IMR-90 (cell line): ENCODE data around the gene SNX21. TPM values are rescaled to one million over a fixed set of nuclear protein-coding genes. Genes with fewer than 3 reads are reported as not detected.

Experiments
- ATAC-seq: fragments of 200-7000 bp; cut with Tn5 transposase; 2 replicates; pipeline ENCODE4 v1.9.1; 2020; ENCODE audit warnings: low read depth, mild to moderate bottlenecking, moderate library complexity
- BruUV-seq: library from RNA; stranded (reverse); fragments of 400-500 nt; replicated peaks from 2 replicates; lab custom pipeline; 2021; lab: Mats Ljungman, UMichigan
- CTCF ChIA-PET: fragments of 300-600 bp; formaldehyde crosslinking; extraction: SDS; loops from one replicate; lab custom pipeline; 2021; ENCODE audit warnings: antibody characterized with exemption; lab: Yijun Ruan, JAX
- POLR2A ChIA-PET: fragments of 300-600 bp; sonication (Branson Sonifier 250); formaldehyde crosslinking; loops from one replicate; lab custom pipeline; 2022; ENCODE audit warnings: antibody characterized with exemption; ENCODE audit not compliant: unreplicated experiment; lab: Charles Lee
- DNase-seq: peaks from one replicate; pipeline ENCODE4 v3.0.0; 2013
- H2AFZ ChIP-seq: replicated peaks from 2 replicates; pipeline ENCODE3; 2013; ENCODE audit warnings: low read length, mild to moderate bottlenecking; ENCODE audit not compliant: poor library complexity
- H2AK5ac ChIP-seq: 2 replicates; pipeline ENCODE4 v1.6.1; 2013; ENCODE audit warnings: low read depth, low read length, inconsistent platforms
- H2AK9ac ChIP-seq: replicated peaks from 2 replicates; pipeline ENCODE3; 2013; ENCODE audit warnings: mild to moderate bottlenecking, low read depth, low read length, moderate library complexity; ENCODE audit not compliant: poor library complexity
- H2BK120ac ChIP-seq: 2 replicates; pipeline ENCODE4 v1.6.1; 2013; ENCODE audit warnings: low read depth, low read length, inconsistent platforms
- H2BK15ac ChIP-seq: 3 replicates; pipeline ENCODE4 v1.6.1; 2013; ENCODE audit warnings: low read depth, low read length, inconsistent platforms
- H2BK20ac ChIP-seq: 2 replicates; pipeline ENCODE4 v1.6.1; 2013; ENCODE audit warnings: low read depth, mild to moderate bottlenecking, inconsistent platforms, low read length, moderate library complexity
- H2BK5ac ChIP-seq: 2 replicates; pipeline ENCODE4 v1.6.1; 2013; ENCODE audit warnings: mild to moderate bottlenecking, low read depth, low read length, inconsistent platforms; ENCODE audit not compliant: poor library complexity, severe bottlenecking
- H3K14ac ChIP-seq: replicated peaks from 2 replicates; pipeline ENCODE4 v1.6.1; 2013; ENCODE audit warnings: low read depth, low read length, inconsistent platforms
- H3K18ac ChIP-seq: 2 replicates; pipeline ENCODE4 v1.6.1; 2013; ENCODE audit warnings: low read depth, low read length, control low read depth
- H3K23ac ChIP-seq: 2 replicates; pipeline ENCODE4 v1.6.1; 2013; ENCODE audit warnings: low read depth, low read length, inconsistent platforms
- H3K27ac ChIP-seq: 2 replicates; pipeline ENCODE4 v1.5.1; 2013; ENCODE audit warnings: mild to moderate bottlenecking, control low read depth, low read length; ENCODE audit not compliant: insufficient read depth
- H3K27me3 ChIP-seq: 2 replicates; pipeline ENCODE4 v1.6.1; 2013; ENCODE audit warnings: low read length; ENCODE audit not compliant: control insufficient read depth, insufficient read depth
- H3K36me3 ChIP-seq: 2 replicates; pipeline ENCODE4 v1.6.1; 2013; ENCODE audit warnings: low read length, mixed read lengths; ENCODE audit not compliant: control insufficient read depth, insufficient read depth
- H3K4ac ChIP-seq: 2 replicates; pipeline ENCODE4 v1.6.1; 2013; ENCODE audit warnings: low read depth, low read length, inconsistent platforms
- H3K4me1 ChIP-seq: 2 replicates; pipeline ENCODE4 v1.6.1; 2013; ENCODE audit warnings: low read length, mixed read lengths; ENCODE audit not compliant: control insufficient read depth, insufficient read depth
- H3K4me2 ChIP-seq: 2 replicates; pipeline ENCODE4 v1.6.1; 2013; ENCODE audit warnings: low read depth, mild to moderate bottlenecking, control low read depth, low read length, moderate library complexity
- H3K4me3 ChIP-seq: 2 replicates; pipeline ENCODE4 v1.5.1; 2013; ENCODE audit warnings: low read depth, mild to moderate bottlenecking, control low read depth, low read length, moderate library complexity; ENCODE audit not compliant: insufficient read depth
- H3K56ac ChIP-seq: 2 replicates; pipeline ENCODE4 v1.6.1; 2013; ENCODE audit warnings: low read length, inconsistent platforms; ENCODE audit not compliant: insufficient read depth; ENCODE audit errors: extremely low read depth
- H3K79me1 ChIP-seq, 2 experiments: 2 replicates each; pipeline ENCODE4 v1.6.1; 2013; ENCODE audit warnings: low read length in 2 of 2, inconsistent platforms in 1 of 2, low read depth in 1 of 2
- H3K9ac ChIP-seq: 2 replicates; pipeline ENCODE4 v1.6.1; 2013; ENCODE audit warnings: low read depth, low read length, control low read depth
- H3K9me1 ChIP-seq: 2 replicates; pipeline ENCODE4 v1.6.1; 2013; ENCODE audit warnings: low read length, inconsistent platforms; ENCODE audit not compliant: insufficient read depth
- H3K9me3 ChIP-seq: 2 replicates; pipeline ENCODE4 v1.6.1; 2013; ENCODE audit warnings: low read length; ENCODE audit not compliant: control insufficient read depth, insufficient read depth
- H4K20me1 ChIP-seq: 2 replicates; pipeline ENCODE4 v1.6.1; 2013; ENCODE audit warnings: low read length, inconsistent platforms; ENCODE audit not compliant: insufficient read depth
- H4K5ac ChIP-seq: 2 replicates; pipeline ENCODE4 v1.6.1; 2013; ENCODE audit warnings: mild to moderate bottlenecking, low read depth, low read length, control low read depth
- H4K8ac ChIP-seq, 2 experiments: 2 replicates each; pipeline ENCODE4 v1.6.1; 2013; ENCODE audit warnings: low read depth in 2 of 2, low read length in 2 of 2, control low read depth in 1 of 2, inconsistent platforms in 1 of 2
- H4K91ac ChIP-seq: 2 replicates; pipeline ENCODE4 v1.6.1; 2013; ENCODE audit warnings: low read depth, low read length, inconsistent platforms; ENCODE audit not compliant: insufficient read depth
- CEBPB ChIP-seq: IDR thresholded peaks from 2 replicates; pipeline ENCODE4 v1.6.1; 2012; ENCODE audit warnings: low read depth, low read length, improper control_type of control experiment
- MAZ ChIP-seq: IDR thresholded peaks from 2 replicates; pipeline ENCODE4 v1.6.1; 2012; ENCODE audit warnings: low read depth, mild to moderate bottlenecking, low read length, improper control_type of control experiment, moderate library complexity, borderline replicate concordance
- NFE2L2 ChIP-seq: fragments of 150-350 bp; IDR thresholded peaks from 2 replicates; pipeline ENCODE4 v1.6.1; 2016; ENCODE audit warnings: low read depth, mild to moderate bottlenecking, low read length
- SMC3 ChIP-seq: fragments of 150-350 bp; IDR thresholded peaks from 2 replicates; pipeline ENCODE4 v1.6.1; 2016; ENCODE audit warnings: low read depth, mild to moderate bottlenecking, antibody characterized with exemption, low read length, moderate library complexity
- WGBS, 2 experiments: methylation state at CpG; one replicate each; pipeline versions ENCODE4 v1.1.5 to v1.1.7; 2013; ENCODE audit warnings: missing lambda C conversion rate in 2 of 2; ENCODE audit not compliant: insufficient read length in 1 of 2; ENCODE audit errors: extremely low coverage in 2 of 2; 5-methylcytosine and 5-hydroxymethylcytosine counted together
- dilution Hi-C: fragments of 300-500 bp; cut with HindIII; formaldehyde crosslinking; loops from one replicate; pipeline ENCODE4 v1.14.3; 2018; ENCODE audit warnings: low sequenced_read_pairs; ENCODE audit not compliant: unreplicated experiment
- in situ Hi-C: fragments of 300-500 bp; cut with MboI; formaldehyde crosslinking; loops from 3 replicates; pipeline ENCODE4 v1.14.3; 2019; ENCODE audit warnings: low sequenced_read_pairs, inconsistent platforms, mixed read lengths
- intact Hi-C: fragments of 100-400 bp; cut with micrococcal nuclease; formaldehyde crosslinking; loops from 2 replicates; pipeline ENCODE4 v1.10.0; 2022
- polyA plus RNA-seq, 3 experiments: library from polyadenylated mRNA; depleted of rRNA; stranded (reverse); fragments of >200 nt; gene quantifications; 2 replicates each; pipeline ENCODE4 v1.2.3, GENCODE V29; 2012; ENCODE audit warnings: low replicate concordance in 1 of 3
- total RNA-seq: library from RNA; depleted of rRNA; stranded (reverse); fragments of >200 nt; gene quantifications from 2 replicates; pipeline ENCODE4 v1.2.3, GENCODE V29; 2012

Gene SNX21
- total and polyA plus RNA-seq, 2 of the 4 experiments (the other 2 are of a cell fraction) = 11.1 to 17.9 TPM

GRCh38 chr20:45842169-45842812 lies 8.7 kb downstream of the SNX21 start:
- Histone ChIP-seq H4K5ac (no peak overlapping the region), H3K4ac (no peak overlapping the region), H3K4me2 (no peak overlapping the region), H3K27me3 (no peaks in the 10 kb centered on the region), H3K4me3 (no peak overlapping the region), H3K23ac (no peak overlapping the region), H2AFZ (no peak overlapping the region), H2BK5ac (no peak overlapping the region), H2AK5ac (no peak overlapping the region), H3K9me1 (peaks cover 14% of the 10 kb centered on the region), H3K27ac (no peak overlapping the region; the same call in 1 of the 2 replicates), H3K79me1 (peaks cover 11 to 25% of the 10 kb centered on the region in 2 experiments; a peak in 2 of 4 replicates), H4K20me1 (peaks cover 5% of the 10 kb centered on the region), H2AK9ac (no peak overlapping the region), H4K91ac (no peak overlapping the region), H3K36me3 (peaks cover 57% of the 10 kb centered on the region), H3K18ac (no peak overlapping the region), H3K56ac (no peak overlapping the region), H4K8ac (no peak overlapping the region), H3K9ac (no peak overlapping the region), H2BK20ac (no peak overlapping the region), H3K14ac (no peak overlapping the region), H2BK120ac (no peak overlapping the region), H3K4me1 (no peaks in the 10 kb centered on the region), H2BK15ac (no peak overlapping the region), H3K9me3 (no peaks in the 10 kb centered on the region)
- DNase-seq (peak; percentile 59), ATAC-seq (peak; percentile 74)
- intact Hi-C loops (loop anchor here (1.0 kb wide), 1 partner anchor 12 kb away; no protein-coding TSS in a partner anchor), in situ Hi-C loops (no loop called here), dilution Hi-C loops (no loop called here)
- POLR2A ChIA-PET = interaction anchor here (0.6 kb wide), 1 partner anchor 789 kb away, joined by 3 read pairs; no protein-coding TSS in a partner anchor
- no peak for TF ChIP-seq MAZ
- TF ChIP-seq CEBPB = no peak
- no peak for TF ChIP-seq NFE2L2
- TF ChIP-seq SMC3 = no peak
- no CpG with 5 or more reads among the region's 5 CpGs for WGBS, 2 experiments
- CTCF ChIA-PET = no interaction called here
- no TSS peak for BruUV-seq
